H9 (cell line): ENCODE data around the gene FGR. TPM values are rescaled to one million over a fixed set of nuclear protein-coding genes. Genes with fewer than 3 reads are reported as not detected.

Experiments
- DNase-seq: peaks from one replicate; pipeline ENCODE4 v3.0.0-alpha.2; 2017
- H2AFZ ChIP-seq: one replicate; pipeline ENCODE4 v1.6.1; 2013; ENCODE audit warnings: mild to moderate bottlenecking, low read length, control low read depth, moderate library complexity
- H2AK5ac ChIP-seq: 2 replicates; pipeline ENCODE4 v1.6.1; 2013; ENCODE audit warnings: low read length, control low read depth, mixed read lengths; ENCODE audit not compliant: insufficient read length
- H2BK120ac ChIP-seq: one replicate; pipeline ENCODE4 v1.6.1; 2013; ENCODE audit warnings: low read depth, mild to moderate bottlenecking, low read length, control low read depth, inconsistent platforms; ENCODE audit not compliant: poor library complexity, severe bottlenecking
- H2BK12ac ChIP-seq: 2 replicates; pipeline ENCODE4 v1.6.1; 2013; ENCODE audit warnings: low read length, control low read depth, mixed read lengths, low read depth; ENCODE audit not compliant: insufficient read length
- H2BK15ac ChIP-seq: 2 replicates; pipeline ENCODE4 v1.6.1; 2013; ENCODE audit warnings: low read depth, low read length, control low read depth
- H2BK20ac ChIP-seq: one replicate; pipeline ENCODE4 v1.6.1; 2013; ENCODE audit warnings: low read depth, mild to moderate bottlenecking, low read length, control low read depth, inconsistent platforms; ENCODE audit not compliant: poor library complexity, severe bottlenecking
- H2BK5ac ChIP-seq: 2 replicates; pipeline ENCODE4 v1.6.1; 2013; ENCODE audit warnings: low read length, control low read depth, mixed read lengths; ENCODE audit not compliant: insufficient read length
- H3K14ac ChIP-seq: 2 replicates; pipeline ENCODE4 v1.6.1; 2013; ENCODE audit warnings: low read length, control low read depth; ENCODE audit not compliant: insufficient read depth
- H3K18ac ChIP-seq: 2 replicates; pipeline ENCODE4 v1.6.1; 2013; ENCODE audit warnings: low read depth, mild to moderate bottlenecking, mixed read lengths, low read length, control low read depth; ENCODE audit not compliant: insufficient read length
- H3K23ac ChIP-seq: 2 replicates; pipeline ENCODE4 v1.6.1; 2013; ENCODE audit warnings: low read length, control low read depth, mixed read lengths, low read depth; ENCODE audit not compliant: insufficient read length
- H3K23me2 ChIP-seq: 2 replicates; pipeline ENCODE4 v1.6.1; 2013; ENCODE audit warnings: low read depth, mild to moderate bottlenecking, mixed read lengths, low read length, control low read depth; ENCODE audit not compliant: insufficient read length, poor library complexity, severe bottlenecking
- H3K27ac ChIP-seq: 2 replicates; pipeline ENCODE4 v1.5.1; 2013; ENCODE audit warnings: low read length, control low read depth, mixed read lengths, low read depth; ENCODE audit not compliant: insufficient read length
- H3K27me3 ChIP-seq: 2 replicates; pipeline ENCODE4 v1.6.1; 2013; ENCODE audit warnings: low read length, control low read depth, inconsistent platforms; ENCODE audit not compliant: insufficient read depth
- H3K4ac ChIP-seq: 2 replicates; pipeline ENCODE4 v1.6.1; 2013; ENCODE audit warnings: low read depth, mild to moderate bottlenecking, control low read depth, inconsistent platforms, low read length, moderate library complexity
- H3K4me1 ChIP-seq: 2 replicates; pipeline ENCODE4 v1.6.1; 2013; ENCODE audit warnings: low read length, control low read depth, inconsistent platforms; ENCODE audit not compliant: insufficient read depth
- H3K4me2 ChIP-seq: 2 replicates; pipeline ENCODE4 v1.6.1; 2013; ENCODE audit warnings: low read length, control low read depth, mixed read lengths; ENCODE audit not compliant: insufficient read length, insufficient read depth
- H3K56ac ChIP-seq: 2 replicates; pipeline ENCODE4 v1.6.1; 2013; ENCODE audit warnings: low read depth, mild to moderate bottlenecking, mixed read lengths, low read length, control low read depth; ENCODE audit not compliant: insufficient read length
- H3K79me1 ChIP-seq: 2 replicates; pipeline ENCODE4 v1.6.1; 2013; ENCODE audit warnings: low read depth, mild to moderate bottlenecking, moderate library complexity, low read length, control low read depth, inconsistent platforms; ENCODE audit not compliant: insufficient read depth, poor library complexity, severe bottlenecking
- H3K79me2 ChIP-seq: 2 replicates; pipeline ENCODE4 v1.6.1; 2013; ENCODE audit warnings: low read length, control low read depth, inconsistent platforms; ENCODE audit not compliant: insufficient read depth
- H3K9ac ChIP-seq: 2 replicates; pipeline ENCODE4 v1.6.1; 2013; ENCODE audit warnings: low read length, control low read depth, mixed read lengths; ENCODE audit not compliant: insufficient read length; ENCODE audit errors: extremely low read depth
- H3K9me3 ChIP-seq: one replicate; pipeline ENCODE4 v1.6.1; 2013; ENCODE audit warnings: low read depth, low read length, inconsistent platforms; ENCODE audit not compliant: control insufficient read depth
- H3T11ph ChIP-seq: one replicate; pipeline ENCODE4 v1.6.1; 2013; ENCODE audit warnings: mild to moderate bottlenecking, low read length, control low read depth, inconsistent platforms
- H4K20me1 ChIP-seq: one replicate; pipeline ENCODE4 v1.6.1; 2013; ENCODE audit not compliant: control insufficient read depth, insufficient read length, insufficient read depth
- H4K5ac ChIP-seq: 2 replicates; pipeline ENCODE4 v1.6.1; 2013; ENCODE audit warnings: low read depth, mild to moderate bottlenecking, mixed read lengths, low read length, control low read depth; ENCODE audit not compliant: insufficient read length
- H4K8ac ChIP-seq: replicated peaks from 2 replicates; pipeline ENCODE4 v1.6.1; 2013; ENCODE audit warnings: low read length, control low read depth, mixed read lengths, low read depth; ENCODE audit not compliant: insufficient read length
- H4K91ac ChIP-seq: 2 replicates; pipeline ENCODE4 v1.6.1; 2013; ENCODE audit warnings: low read depth, mild to moderate bottlenecking, moderate library complexity, mixed read lengths, low read length, control low read depth; ENCODE audit not compliant: insufficient read length
- H3K27ac Mint-ChIP-seq, 3 experiments: 2 replicates in 2 of 3; 3 replicates in 1 of 3; pipeline ENCODE4 v1.8.0; 2020 to 2021; ENCODE audit warnings: mixed read lengths in 3 of 3, mild to moderate bottlenecking in 1 of 3, moderate library complexity in 1 of 3
- H3K27me3 Mint-ChIP-seq: 2 replicates; pipeline ENCODE4 v1.8.0; 2021; ENCODE audit warnings: low read depth, mild to moderate bottlenecking, moderate library complexity, mixed read lengths
- H3K36me3 Mint-ChIP-seq, 3 experiments: 2 replicates in 2 of 3; 3 replicates in 1 of 3; pipeline ENCODE4 v1.8.0; 2020 to 2021; ENCODE audit warnings: low read depth in 3 of 3, mixed read lengths in 3 of 3; ENCODE audit not compliant: insufficient read depth in 1 of 3
- H3K4me1 Mint-ChIP-seq, 2 experiments: 2 replicates each; pipeline ENCODE4 v1.8.0; 2020; ENCODE audit warnings: mixed read lengths in 2 of 2
- H3K4me3 Mint-ChIP-seq, 2 experiments: 2 replicates in 1 of 2; 3 replicates in 1 of 2; pipeline ENCODE4 v1.8.0; 2020 to 2021; ENCODE audit warnings: mild to moderate bottlenecking in 2 of 2, mixed read lengths in 2 of 2, moderate library complexity in 1 of 2
- H3K9me3 Mint-ChIP-seq, 2 experiments: 2 replicates in 1 of 2; 3 replicates in 1 of 2; pipeline ENCODE4 v1.8.0; 2020; ENCODE audit warnings: mild to moderate bottlenecking in 2 of 2, mixed read lengths in 2 of 2, moderate library complexity in 1 of 2
- CTCF ChIP-seq: fragments of 200-600 bp; sonication (generic); conservative IDR thresholded peaks from 3 replicates; pipeline ENCODE4 v1.8.0; 2021; ENCODE audit warnings: antibody characterized with exemption, mild to moderate bottlenecking
- WGBS: extraction: QIAGEN DNeasy Blood & Tissue Kit; methylation state at CpG from one replicate; pipeline ENCODE4 v1.1.7; 2013; ENCODE audit warnings: missing lambda C conversion rate, low lambda C conversion rate, mixed read lengths; ENCODE audit not compliant: insufficient read length; ENCODE audit errors: extremely low coverage; 5-methylcytosine and 5-hydroxymethylcytosine counted together
- total RNA-seq: library from RNA; stranded (reverse); gene quantifications from 2 replicates; pipeline ENCODE4 v1.2.1, GENCODE V29; 2021

FGR gene
- total RNA-seq, 1 experiment from 2014 or later, result not detected

GRCh38 chr1:27633640-27634176, 1.3 kb downstream of the FGR start:
- H3K23me2 ChIP-seq, result peaks cover 8% of the 10 kb centered on the region
- H3K36me3 Mint-ChIP-seq, result no peaks in the 10 kb centered on the region; a peak in 1 of 7 replicates
- no peaks in the 10 kb centered on the region for H3K79me2 ChIP-seq
- H2BK12ac ChIP-seq, result no peak overlapping the region
- no peak for TF ChIP-seq CTCF
- WGBS, result no CpG with 5 or more reads among the region's 17 CpGs
- no peak overlapping the region for H4K5ac ChIP-seq
- H3K27ac Mint-ChIP-seq, result no peak overlapping the region
- H3K4me2 ChIP-seq, result peak overlapping the region; percentile 38
- H3K27ac ChIP-seq, result no peak overlapping the region
- H3K27me3 ChIP-seq, result peaks cover 19% of the 10 kb centered on the region; the same call in 1 of the 2 replicates
- no peak overlapping the region for H2BK20ac ChIP-seq
- peak overlapping the region; percentile 52 to 74 for H3K4me3 Mint-ChIP-seq
- no peaks in the 10 kb centered on the region for H3K9me3 ChIP-seq
- peaks cover 27% of the 10 kb centered on the region for H3K27me3 Mint-ChIP-seq
- no peak overlapping the region for H4K91ac ChIP-seq
- H4K8ac ChIP-seq, result no peak overlapping the region
- no peak overlapping the region for H2BK120ac ChIP-seq
- no peak overlapping the region for H2AK5ac ChIP-seq
- no peak overlapping the region for H3K23ac ChIP-seq
- no peak overlapping the region for H3T11ph ChIP-seq
- H3K56ac ChIP-seq, result no peak overlapping the region
- no peak overlapping the region for H3K9ac ChIP-seq
- H2AFZ ChIP-seq, result no peak overlapping the region
- no peak for DNase-seq
- no peaks in the 10 kb centered on the region for H3K79me1 ChIP-seq
- H4K20me1 ChIP-seq, result no peaks in the 10 kb centered on the region
- no peak overlapping the region for H2BK15ac ChIP-seq
- H3K9me3 Mint-ChIP-seq, result no peaks in the 10 kb centered on the region
- H3K14ac ChIP-seq, result no peak overlapping the region
- H3K4me1 ChIP-seq, result peaks cover 5% of the 10 kb centered on the region; the same call in 1 of the 2 replicates
- no peak overlapping the region for H3K18ac ChIP-seq
- no peak overlapping the region for H2BK5ac ChIP-seq
- H3K4me1 Mint-ChIP-seq, result peaks cover 22 to 41% of the 10 kb centered on the region in 2 experiments
- no peak overlapping the region for H3K4ac ChIP-seq
